GM18508 (cell line): ENCODE measurements around the gene MT1E.
"Not testable (repeated sequence)": the region's sequence is repeated elsewhere in the genome, so short reads cannot be mapped to it uniquely, and the experiment has no call there.

ENCODE experiments used
- ATAC-seq: cut with Tn5 transposase; IDR thresholded peaks from one replicate; pipeline ENCODE4 v1.9.1; 2021; ENCODE audit warnings: moderate number of reproducible peaks; ENCODE audit not compliant: insufficient read depth, unreplicated experiment

Gene MT1E

GRCh38 chr16:56643080-56643778 lies 17.6 kb downstream of the MT1E start:
- ATAC-seq = no peak

DNA sequence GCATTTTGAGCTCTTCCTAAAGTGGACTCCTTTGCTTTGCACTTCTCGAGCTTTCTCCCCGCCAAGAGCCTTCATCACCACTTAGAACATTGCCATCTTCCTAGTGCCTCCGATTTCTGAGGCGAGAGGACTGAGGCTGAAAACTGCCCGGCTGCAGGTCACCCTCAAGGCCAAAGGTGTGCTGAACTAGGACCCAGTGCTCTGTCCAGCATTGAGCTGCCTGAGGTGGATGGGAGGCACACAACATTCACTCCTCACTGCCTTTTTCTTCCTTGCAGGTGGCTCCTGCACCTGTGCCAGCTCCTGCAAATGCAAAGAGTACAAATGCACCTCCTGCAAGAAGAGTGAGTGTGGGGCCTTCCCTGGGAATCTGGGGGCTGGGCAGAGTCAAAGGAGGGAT lies 18.3 kb downstream of the MT1E start:
- ATAC-seq = no peak

DNA sequence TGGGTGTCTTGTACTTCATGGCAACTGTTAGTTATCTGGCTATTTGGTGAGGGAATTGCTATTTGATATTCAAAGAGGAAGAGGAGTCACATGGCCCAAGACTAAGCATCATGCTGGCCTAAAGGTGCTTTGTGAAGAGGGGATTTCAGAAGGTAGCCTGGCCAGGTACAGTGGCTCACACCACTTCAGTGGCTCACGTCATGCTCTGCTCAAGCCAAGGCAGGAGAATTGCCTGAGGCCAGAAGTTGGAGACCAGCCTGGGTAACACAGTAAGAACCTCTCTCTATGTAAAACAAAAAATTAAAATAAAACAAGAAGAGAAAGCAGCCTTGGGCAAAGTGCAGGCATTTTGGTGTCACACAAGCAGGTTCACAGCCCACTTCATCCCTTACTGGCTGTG lies 19.7 kb downstream of the MT1E start:
- ATAC-seq = no peak

DNA sequence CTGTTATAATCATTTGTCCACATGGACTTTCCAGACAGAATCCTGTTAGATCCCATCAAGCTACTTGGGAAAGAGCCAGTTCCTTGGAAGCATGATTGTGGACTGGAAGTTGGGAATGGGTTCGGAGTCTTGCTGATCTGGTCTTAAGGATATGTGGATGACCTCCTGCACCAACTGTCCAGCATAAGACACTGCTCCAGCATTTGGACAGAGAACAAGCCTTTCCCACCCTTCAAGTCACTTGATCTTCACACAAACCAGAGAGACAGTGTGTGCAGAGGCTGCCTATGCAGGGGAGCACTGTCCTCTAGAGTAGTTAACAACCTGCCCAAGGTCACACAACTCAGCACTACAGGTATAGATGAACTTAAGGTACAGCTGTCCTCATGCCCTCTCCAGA lies 20.3 kb downstream of the MT1E start:
- no peak for ATAC-seq

- no peak for ATAC-seq
Observed at GRCh38 chr16:56647641-56648431, 22.3 kb downstream of the MT1E start.

DNA sequence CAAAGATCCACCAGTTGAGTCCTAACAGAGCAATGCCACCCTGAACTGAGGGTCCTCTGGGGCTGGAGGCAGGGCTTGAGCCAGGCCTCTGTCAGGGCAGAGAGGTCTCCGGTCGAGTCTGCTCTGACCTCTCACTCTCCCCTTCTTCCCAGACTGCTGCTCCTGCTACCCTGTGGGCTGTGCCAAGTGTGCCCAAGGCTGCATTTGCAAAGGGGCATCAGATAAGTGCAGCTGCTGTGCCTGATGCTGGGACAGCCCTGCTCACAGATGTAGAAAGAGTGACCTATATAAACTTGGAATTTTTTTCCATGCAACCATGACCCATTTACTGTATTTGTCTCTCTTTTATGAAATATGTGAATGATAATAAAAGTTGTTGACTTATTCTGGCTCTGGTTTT lies 23.7 kb downstream of the MT1E start:
- ATAC-seq = no peak

- ATAC-seq = no peak
Observed at GRCh38 chr16:56649820-56650219, 24.2 kb downstream of the MT1E start.

DNA sequence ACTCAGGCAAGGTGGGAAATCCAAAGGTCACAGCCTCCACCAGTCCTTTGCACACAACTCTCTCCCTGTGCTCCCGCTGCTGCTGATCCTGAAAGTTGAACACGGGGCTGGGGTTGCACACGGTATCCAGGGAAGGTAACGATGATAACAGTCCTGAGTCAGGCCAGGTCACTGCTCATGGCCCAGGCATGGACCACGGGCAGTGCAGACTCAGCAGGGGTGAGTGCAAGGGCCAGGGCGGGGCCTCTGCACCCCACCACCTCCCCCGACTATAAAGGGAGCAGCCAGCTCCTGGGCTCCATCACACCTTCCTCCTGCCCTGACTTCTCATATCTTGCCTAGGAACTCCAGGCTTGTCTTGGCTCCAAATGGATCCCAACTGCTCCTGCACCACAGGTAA lies 26.0 kb downstream of the MT1E start, which contains the start of gene MT1B:
Gene MT1B, plus strand, starts transcription at position 301 of the 400 bp plus-strand sequence. Its CDS starts 68 bp downstream, at position 369.
- ATAC-seq = no peak

DNA sequence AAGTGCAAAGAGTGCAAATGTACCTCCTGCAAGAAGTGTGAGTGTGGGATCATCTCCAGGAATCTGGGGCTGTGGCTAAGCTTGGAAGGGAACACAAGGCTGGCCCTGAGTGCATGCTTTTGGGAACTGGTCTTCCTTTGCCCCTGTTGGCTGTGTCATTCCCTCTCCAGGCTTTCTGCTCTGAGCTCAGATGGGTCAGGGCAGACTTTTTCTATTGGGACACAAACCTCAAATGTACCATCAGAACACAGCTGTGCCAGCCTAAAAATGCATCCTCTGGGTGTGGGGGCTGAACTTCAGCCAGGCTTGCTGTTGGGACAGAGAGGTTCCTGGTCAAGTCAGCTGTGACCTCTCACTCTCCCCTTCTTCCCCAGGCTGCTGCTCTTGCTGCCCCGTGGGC lies 27.0 kb downstream of the MT1E start:
- ATAC-seq = no peak

DNA sequence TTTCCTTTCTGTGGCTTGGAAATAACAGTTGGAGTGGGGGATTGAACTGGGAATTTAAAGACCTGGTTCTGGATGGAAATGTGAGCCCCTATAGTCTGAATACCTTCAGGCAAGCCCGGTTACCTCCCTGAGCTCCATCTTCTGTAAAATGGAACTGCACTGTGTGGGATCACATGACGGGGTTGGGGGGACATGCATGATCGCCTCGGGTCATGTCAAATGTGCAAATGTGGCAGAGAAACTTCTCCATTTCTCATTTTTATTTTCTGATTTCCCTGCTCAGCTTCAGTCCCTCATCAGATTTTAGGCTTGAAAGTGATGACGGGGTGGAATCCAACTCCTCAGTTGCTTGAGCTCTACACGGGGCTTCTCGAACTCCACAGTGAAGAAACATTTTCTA lies 27.6 kb downstream of the MT1E start:
- no peak for ATAC-seq

GRCh38 chr16:56657555-56658326 lies 32.2 kb downstream of the MT1E start, which contains the start of gene MT1F:
MT1F (plus strand) TSS chr16:56657959; CDS start chr16:56658059, 100 bp downstream.
- no peak for ATAC-seq

DNA sequence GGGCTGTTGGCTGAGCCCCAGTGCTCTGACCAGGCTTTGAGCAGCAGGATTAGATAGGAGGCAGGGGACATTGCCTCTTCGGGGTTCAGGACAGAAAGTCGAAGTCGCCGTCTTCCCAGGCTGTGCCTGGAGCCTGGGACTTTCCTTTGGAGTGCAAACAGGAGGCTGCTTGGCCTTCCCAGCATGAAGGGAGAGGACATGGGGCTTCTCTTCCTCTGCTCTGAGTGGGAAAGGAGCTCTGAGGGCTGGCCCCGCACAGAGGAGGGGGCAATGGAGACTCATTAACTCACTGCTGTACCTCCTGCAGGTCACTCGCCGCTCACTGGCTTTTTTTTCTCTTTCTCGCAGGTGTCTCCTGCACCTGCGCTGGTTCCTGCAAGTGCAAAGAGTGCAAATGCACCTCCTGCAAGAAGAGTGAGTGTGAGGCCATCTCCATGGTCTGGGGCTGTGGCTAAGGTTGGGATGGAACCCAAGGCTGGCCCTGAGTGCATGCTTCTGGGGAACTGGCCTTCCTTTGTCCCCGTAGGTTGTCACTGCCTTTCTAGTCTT lies 32.8 kb downstream of the MT1E start:
- ATAC-seq = no peak

DNA sequence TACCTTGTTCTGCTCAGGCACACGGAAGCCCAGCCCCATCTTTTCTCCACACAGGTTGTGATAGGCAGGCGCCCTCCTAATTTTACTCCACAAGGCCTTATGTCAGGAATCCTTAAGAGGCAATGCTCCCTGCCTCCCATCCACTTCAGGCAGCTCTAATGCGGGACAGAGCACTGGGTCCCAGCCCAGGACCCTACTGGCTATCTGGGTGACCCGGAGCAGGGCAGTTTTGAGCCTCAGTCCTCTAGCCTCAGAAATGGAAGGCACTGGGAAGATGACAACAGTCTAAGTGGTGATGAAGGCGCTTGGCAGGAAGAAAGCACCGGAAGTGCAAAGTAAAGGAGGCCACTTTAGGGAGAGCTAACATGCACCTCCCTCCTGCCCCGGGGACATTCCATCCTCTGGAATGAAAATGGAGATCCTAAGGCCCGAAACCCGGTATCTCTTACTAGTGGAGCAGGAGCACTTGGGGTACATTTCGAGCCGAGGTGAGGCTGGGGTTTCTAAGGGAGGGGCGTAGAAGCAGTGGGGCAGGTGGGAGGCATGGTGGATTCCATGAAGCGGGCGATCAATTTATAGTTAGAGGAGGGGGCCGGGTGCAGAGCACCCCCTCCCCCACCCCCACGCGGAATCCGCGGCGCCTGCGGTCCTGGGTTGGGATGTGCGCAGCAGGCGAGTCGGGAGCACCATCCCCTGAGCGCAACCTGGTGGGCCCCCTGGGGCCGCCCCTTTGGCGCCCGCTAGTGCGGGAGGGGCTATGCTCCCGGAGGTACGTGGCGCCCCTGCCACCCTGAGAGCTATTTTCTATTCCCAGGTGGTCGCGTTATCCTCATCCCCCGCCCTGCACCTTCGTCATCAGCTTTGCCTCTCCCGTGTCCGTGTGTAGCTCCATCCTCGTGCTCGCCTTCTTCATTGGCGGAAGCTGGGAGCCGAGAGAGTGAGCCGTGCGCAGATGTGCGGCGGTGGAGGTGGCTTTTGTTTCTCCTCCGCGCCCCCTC lies 37.1 kb downstream of the MT1E start:
- ATAC-seq = no peak

- no peak for ATAC-seq
Observed at GRCh38 chr16:56664506-56664905, 38.9 kb downstream of the MT1E start.

DNA sequence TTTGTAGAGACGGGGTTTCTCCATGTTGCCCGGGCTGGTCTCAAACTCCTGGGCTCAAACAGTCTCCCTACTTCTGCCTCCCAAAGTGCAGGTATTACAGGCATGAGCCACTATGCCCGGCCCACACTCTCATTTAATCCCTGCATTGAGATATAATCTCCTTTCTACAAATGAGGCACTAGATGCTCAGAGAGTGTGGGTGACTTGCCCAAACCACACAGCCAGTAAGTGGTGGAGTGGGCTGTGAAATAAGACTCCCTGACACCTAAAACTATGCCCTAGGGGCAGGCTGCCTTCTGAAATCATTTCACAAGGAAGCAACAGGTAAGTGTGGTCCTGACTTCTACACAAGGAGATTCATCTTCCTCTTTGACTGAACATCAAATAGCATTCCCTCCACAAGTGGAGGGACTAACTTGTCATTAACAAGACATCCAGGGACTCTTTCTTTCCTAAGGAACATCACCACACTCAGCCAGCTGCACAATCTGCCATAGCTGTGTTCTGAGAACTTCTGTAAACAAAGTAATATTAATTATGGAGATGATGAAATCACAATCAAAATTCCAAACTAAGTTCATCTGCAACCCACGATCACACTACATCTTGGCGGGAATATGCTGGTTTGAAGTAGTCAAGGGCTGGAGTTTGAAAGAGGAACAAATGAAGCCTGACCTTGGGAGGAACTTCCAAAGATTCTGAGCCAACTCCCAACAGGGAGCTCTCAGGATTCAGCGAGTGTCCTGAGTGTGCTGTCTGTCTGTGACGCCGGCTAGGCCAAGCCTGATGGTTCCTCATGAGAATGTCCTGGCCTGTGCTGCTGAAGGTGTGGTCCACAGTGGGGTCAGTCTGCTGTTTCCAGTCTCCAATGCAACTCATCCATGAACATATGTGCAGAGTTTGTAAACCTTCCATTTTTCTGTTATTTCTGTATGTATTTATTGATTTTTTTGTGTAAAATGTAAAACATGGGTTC lies 40.0 kb downstream of the MT1E start:
- not testable (repeated sequence) for ATAC-seq

DNA sequence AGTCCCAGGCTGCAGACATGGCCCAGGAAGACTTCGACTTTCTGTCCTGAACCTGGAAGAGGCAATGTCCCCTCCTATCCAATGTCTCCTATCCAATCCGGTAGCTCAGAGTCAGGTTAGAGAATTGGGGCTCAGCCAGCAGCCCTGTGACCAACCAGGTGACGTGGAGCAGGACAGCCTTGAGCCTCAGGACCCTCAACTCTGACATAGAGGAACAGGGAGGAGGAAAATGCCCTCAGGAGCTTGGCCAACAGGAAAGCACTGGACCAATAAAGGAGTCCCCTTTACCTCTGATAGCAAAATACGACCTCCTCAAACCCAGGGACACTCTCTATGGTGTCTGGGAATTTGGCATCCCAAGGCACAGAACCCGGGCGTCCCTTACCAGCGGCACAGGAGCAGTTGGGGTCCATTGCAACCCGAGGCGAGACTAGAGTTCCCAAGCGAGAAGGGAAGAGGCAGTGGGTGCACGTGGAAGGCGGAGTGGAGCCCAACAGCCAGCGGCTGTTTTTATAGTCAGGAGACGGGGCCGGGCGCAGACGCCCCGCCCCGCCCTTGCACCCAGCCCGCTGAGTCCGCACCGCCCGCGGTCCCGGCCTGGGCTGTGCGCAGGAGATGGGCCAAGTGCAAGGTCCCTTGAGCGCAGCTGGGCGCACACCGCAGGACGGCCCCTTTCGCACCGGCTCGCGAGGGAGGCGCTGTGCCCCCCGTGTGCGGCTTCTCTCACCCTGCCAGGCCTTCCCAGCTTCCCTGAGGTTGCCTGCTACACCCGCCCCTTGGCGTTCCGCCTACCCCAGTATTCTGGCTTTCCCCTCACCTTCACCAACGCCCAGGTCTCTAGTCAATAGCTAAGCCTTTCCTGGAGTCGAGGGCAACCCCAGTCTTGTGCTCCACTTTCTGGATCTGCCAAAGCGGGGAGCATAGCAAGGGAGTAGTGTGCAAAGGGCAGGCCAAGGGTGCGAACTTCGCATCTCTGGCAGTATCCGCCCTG lies 42.3 kb downstream of the MT1E start, which contains the start of gene MT1G:
Gene MT1G, minus strand, starts transcription at position 485 of the 991 bp plus-strand sequence. Its CDS starts 72 bp downstream, at position 413.
- ATAC-seq = no peak
